Fibroblast of skin of scalp (primary cell): ENCODE measurements around the gene FZD2.
"Not testable (repeated sequence)": the region's sequence is repeated elsewhere in the genome, so short reads cannot be mapped to it uniquely, and the experiment has no call there.

Source experiments
- DNase-seq: peaks from one replicate; pipeline ENCODE4 v3.0.0-alpha.2; 2013

Gene FZD2

DNA sequence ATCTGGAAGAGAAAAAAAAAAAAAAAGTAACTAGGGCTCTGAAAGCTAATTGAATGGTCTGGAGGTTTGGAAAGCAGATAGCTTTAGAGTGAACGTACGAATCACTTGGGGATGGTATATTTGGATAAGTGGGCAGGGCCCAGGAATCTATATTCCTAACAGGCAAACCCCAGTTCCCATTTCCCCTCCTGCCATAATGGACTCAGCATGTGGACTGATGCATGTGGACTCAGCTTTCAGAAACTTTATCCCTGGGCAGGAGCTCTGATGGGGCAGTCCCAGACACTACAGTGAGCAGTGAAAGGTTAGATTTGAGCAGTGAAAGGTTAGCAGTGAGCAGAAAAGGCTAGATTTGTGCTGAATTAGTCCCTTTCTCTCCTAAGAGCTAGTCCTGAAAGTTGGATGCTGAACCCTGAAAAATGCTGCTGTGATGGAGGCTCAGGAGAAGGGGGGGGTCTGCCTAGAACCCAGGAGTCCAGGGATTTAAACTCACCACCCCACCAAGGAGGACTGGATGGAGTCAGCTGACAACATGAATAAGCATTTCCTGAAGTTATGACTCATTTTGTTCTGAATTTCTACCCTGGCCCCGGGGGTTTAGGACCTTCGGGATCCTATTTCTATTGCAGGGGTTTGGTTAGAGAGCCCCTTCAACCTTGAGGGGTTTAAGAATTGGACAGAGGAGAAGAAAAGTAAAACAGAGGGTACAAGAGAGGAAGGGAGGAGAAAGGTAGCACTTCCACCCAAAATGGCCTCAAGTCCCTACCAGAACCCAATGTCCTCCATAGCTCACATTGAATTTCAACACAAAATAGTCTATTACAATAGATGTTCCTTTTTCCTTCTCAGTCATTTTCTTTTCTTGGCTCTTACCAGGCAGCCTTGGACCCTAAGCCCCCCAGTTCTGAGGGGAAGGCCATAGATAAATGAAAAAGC lies 10.3 kb upstream of the FZD2 start:
- peak; percentile 82 for DNase-seq

DNA sequence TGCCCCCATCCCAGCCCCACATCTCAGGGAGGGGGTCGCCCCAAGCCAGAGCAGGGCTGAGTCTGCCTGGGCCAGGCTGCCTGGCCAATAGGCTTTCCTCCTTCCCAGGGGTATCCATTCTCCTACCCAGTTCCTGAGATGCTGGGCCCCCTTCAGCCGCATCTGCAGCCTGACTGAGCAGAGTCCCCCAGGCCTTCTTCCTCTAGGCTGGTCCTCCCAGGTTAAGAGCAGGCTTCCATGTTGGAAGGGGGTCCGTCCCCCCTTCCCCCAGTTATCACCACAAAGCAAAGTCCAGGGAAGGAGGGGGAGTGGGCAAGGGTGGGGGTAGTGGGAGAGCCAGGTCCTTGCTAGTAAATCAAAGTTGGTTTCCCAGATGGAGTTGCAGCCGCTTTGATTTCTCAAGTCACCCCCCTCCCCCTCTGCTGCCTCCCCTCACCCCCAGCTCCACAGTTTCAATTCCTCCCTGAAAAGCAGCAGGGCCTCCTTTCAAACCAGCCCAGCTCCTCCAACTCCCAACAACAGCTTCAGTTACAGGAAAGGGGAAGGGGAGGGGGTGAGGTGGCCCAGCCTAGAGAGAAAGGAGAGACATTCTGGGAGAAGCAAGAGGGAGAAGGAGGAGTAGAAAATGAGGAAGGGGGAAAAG lies 9.5 kb upstream of the FZD2 start:
- peak; percentile 85 for DNase-seq

DNA sequence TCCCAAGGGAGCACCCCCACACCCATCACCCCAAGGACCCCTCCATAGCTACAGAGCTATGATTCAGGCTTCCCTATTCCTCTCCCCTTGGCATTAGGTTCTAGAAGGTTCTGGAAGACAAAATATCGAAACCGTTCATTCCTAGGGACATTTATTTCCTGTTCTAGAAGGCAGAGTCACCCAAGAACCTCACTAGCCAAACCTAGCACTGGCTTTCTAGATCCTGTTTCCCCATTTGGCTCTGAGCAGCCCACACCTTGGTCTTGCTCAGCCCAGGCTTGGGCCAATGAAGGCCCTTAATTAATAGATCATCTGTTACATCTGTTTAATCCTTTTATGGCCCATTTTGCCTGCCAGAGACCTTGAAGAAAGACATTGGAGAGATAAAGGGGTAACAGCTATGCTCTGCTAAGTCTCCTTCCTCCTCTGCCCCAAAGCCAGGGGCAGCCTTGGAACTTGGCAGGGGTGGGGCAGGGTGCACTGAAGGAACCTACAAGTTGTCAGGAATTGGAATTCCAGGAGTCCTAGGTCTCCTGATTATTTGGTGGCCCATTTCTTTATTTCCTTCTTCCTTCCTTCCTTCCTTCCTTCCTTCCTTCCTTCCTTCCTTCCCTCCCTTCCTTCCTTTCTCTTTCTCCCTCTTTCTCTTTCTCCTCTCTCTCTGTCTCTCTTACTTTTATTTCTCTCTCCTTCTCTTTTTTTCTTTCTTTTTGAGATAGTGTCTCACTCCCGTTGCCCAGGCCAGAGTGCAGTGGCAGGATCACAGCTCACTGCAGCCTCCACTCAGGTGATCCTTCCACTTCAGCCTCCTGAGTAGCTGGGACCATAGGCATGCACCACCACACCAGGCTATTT lies 8.7 kb upstream of the FZD2 start:
- no peak for DNase-seq

DNA sequence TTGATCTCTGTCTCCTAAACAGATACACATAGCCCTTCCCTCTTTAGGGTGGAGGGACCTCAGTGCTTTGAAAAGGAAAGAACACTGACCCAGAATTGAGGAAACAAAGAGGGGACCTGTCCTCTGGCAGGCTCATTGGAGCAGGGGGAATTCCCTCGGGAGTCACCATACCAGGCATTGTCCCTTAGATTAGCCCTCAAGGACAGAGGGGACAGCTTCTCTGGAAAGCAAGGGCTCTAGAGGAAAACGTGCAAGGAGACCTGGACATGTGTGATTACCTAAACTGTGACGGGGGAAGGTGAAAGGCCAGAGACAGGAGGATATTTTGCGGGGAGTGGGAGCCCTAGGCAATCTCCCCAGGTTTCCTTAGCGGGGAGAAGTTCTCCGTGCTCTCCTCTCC lies 7.6 kb upstream of the FZD2 start:
- no peak for DNase-seq

DNA sequence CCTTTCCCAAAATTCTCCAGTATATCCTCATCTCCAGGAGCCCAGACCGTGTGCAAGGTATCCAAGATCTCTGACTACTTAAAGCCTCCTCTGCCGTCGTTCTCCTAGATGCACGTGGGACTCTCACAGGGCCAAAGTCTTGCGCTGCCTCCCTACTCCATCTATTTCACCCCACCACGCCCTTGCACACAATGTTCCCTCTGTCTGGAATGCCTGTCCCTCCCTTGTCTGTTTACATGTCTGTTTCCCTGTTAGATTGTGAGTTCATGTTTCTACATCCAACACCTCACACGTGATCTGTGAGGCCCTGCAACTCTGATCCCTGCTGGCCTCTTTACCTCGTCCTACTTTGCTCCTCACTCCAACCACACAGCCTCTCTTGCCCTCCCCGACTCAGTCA lies 4.9 kb upstream of the FZD2 start:
- DNase-seq, result no peak

DNA sequence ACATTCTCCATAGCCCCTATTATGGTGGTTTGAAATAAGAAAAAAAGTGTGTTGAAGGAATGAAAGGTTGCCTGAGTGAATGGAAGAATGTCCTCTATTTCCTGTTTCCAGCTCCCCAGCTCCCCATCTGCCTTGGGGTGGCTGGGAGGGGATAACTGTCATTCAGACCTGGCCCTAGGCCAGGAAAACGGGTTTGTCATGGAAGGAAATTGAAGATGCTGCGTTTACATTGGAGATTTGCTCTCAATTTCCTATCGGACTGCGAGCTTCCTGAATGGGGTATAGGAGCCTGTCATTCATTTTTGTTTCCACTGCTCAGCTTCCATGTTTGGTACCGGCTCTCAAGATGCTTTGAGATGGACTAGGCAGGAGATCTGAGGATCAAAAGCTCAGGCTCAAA lies 2.2 kb upstream of the FZD2 start:
- DNase-seq, result peak; percentile 70

DNA sequence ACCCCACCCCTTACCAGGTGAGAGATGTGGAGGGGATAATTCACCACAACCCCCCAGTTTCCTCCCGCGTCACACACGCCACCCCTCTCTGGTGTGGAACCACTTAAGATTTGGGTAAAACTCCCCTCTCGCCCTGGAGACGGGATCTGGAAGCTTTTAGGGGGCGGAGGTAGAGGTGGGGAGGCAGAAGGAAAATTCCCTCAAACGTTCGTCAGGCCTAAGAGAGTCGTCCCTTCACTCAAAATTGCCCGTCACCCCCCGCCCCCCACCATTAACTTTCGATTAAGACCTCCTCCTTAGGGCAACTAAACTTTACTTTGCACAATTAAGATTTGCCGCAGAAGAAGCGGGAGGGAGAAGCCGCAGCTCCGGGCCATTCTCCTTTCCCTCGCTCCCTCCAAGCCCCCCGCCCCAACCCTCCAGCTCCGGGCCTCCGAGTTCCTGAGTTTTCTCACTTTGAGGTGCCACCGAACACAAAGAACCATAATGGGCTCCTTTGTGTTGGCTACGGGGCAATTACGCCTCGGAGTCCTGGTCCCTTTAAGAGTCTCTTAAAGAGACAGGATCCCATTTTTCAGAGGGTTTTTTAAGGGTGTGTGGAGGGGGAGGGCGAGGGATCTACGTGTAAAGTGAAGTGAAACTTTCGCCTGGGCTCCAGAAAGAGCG lies 985 bp upstream of the FZD2 start:
- DNase-seq, result peak; percentile 79

DNA sequence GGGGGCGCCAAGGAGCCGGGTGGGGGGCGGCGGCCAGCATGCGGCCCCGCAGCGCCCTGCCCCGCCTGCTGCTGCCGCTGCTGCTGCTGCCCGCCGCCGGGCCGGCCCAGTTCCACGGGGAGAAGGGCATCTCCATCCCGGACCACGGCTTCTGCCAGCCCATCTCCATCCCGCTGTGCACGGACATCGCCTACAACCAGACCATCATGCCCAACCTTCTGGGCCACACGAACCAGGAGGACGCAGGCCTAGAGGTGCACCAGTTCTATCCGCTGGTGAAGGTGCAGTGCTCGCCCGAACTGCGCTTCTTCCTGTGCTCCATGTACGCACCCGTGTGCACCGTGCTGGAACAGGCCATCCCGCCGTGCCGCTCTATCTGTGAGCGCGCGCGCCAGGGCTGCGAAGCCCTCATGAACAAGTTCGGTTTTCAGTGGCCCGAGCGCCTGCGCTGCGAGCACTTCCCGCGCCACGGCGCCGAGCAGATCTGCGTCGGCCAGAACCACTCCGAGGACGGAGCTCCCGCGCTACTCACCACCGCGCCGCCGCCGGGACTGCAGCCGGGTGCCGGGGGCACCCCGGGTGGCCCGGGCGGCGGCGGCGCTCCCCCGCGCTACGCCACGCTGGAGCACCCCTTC lies 484 bp downstream of the FZD2 start:
- DNase-seq, result peak; percentile 65

DNA sequence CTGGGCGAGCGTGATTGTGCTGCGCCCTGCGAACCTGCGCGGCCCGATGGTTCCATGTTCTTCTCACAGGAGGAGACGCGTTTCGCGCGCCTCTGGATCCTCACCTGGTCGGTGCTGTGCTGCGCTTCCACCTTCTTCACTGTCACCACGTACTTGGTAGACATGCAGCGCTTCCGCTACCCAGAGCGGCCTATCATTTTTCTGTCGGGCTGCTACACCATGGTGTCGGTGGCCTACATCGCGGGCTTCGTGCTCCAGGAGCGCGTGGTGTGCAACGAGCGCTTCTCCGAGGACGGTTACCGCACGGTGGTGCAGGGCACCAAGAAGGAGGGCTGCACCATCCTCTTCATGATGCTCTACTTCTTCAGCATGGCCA lies 1.0 kb downstream of the FZD2 start:
- DNase-seq, result peak; percentile 37

DNA sequence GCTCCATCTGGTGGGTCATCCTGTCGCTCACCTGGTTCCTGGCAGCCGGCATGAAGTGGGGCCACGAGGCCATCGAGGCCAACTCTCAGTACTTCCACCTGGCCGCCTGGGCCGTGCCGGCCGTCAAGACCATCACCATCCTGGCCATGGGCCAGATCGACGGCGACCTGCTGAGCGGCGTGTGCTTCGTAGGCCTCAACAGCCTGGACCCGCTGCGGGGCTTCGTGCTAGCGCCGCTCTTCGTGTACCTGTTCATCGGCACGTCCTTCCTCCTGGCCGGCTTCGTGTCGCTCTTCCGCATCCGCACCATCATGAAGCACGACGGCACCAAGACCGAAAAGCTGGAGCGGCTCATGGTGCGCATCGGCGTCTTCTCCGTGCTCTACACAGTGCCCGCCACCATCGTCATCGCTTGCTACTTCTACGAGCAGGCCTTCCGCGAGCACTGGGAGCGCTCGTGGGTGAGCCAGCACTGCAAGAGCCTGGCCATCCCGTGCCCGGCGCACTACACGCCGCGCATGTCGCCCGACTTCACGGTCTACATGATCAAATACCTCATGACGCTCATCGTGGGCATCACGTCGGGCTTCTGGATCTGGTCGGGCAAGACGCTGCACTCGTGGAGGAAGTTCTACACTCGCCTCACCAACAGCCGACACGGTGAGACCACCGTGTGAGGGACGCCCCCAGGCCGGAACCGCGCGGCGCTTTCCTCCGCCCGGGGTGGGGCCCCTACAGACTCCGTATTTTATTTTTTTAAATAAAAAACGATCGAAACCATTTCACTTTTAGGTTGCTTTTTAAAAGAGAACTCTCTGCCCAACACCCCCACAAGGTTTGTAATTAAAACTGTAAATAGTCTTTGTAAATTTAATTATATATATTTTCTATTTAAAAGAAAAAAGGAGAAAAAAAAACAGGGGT lies 1.7 kb downstream of the FZD2 start:
- DNase-seq, result peak; percentile 58

DNA sequence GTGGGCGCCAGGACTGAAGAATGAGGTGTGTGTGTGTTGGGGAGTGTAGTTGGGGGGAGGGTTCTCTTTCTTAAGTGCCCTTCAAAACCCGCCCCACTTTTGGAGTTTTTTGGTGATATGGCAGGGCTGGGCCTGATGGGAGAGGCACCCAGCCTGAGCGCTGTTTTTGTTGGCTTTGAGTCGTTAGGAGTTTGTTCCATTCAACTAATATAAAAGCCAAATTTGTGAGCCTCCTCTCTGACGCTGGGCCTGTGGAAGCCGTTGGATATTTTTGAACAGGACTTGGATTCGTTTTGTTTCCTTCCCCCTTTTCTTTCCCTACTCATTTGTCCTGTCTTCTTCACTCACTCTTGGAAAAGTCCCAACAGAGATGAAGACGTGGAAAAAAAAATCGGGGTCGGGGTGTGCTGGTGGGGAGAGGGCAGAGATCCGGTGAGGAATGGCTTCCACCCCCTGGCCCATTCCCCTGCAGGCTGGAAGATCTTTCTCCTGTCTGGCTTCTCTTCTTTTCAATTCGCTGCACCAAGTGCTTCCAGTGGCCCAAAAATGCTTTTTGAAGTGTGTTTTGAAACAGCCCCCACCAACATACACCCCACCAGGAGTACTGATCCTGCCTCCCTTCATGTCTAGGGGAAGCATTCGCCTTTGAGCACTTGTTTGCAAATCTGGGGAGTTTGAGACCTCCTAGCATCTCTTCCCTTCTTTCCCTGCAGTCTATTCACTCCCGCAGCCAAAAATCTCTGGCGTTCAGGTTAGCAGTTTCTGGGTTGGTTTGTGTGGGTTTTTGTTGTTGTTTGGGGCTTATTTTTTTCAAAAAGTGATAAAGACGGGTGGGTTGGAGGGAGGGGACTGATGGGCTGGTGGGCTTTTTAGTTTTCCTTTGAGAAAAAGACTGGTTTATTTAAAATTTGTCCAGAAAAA lies 2.6 kb downstream of the FZD2 start:
- peak; percentile 35 for DNase-seq

DNA sequence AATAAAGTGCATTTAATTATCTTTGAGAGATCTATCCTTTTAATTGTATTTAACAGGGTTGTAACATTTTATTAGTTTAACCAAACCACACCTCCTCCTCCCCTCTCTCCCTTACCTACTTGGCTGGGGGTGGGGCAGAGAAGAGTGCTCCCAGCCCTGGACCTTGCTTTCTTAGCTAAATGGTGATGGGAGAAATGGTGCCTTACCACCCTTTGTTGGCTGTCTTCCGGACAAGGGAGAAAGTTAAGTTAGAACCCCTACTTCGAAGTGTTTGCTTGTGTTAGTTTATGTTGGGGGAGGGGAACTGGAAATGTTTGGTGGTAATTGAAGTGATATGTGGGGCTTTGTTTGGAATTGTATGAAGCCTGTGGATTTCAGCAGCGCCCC lies 3.9 kb downstream of the FZD2 start:
- DNase-seq, result no peak

DNA sequence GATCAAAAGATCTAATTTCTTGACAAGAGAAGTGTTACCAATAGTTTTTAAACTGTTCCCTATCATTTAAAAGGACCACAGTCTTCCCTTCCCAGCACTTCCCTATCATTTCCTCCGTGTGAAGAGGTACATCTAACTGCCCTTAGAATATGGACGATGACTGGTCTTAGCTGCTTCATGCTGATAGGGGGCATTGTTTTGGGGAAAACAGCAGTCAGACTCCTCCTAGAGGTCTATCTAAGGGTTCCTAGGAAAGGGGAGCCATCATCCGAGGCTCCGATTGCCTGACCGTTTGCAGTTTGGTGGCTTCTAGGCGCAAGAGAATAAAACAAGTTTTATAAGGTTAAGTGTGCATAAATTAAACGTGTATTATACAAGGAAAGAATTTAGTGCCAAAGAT lies 7.1 kb downstream of the FZD2 start:
- no peak for DNase-seq

DNA sequence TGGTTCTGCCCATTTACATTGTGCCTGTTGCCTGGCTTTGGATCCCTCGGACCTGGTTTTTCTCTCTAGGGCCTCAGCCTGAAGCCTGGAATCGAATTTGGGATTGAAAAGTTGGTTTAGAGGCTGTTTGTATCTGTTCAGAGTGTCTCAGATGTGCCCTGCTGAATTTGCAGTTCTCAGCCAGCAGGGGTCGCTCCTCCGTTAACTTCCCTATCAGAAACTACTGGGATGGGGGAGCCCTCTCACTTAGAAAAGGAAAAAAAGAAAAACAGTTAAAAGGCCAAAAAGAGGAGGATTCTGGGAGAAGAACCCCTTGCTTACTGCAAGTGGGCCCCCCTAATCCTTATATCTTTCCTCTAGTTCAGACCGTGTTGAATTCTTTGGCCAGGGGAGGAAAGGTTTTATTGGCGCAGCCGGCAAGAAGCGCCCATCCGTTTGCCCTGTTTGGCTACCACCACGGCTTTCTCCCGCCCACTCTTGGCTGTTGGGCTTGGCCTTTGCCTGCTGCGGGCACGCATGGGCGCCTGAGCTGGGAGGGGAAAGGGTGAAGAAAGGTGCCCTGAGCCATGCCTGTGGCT lies 8.7 kb downstream of the FZD2 start:
- DNase-seq, result no peak

DNA sequence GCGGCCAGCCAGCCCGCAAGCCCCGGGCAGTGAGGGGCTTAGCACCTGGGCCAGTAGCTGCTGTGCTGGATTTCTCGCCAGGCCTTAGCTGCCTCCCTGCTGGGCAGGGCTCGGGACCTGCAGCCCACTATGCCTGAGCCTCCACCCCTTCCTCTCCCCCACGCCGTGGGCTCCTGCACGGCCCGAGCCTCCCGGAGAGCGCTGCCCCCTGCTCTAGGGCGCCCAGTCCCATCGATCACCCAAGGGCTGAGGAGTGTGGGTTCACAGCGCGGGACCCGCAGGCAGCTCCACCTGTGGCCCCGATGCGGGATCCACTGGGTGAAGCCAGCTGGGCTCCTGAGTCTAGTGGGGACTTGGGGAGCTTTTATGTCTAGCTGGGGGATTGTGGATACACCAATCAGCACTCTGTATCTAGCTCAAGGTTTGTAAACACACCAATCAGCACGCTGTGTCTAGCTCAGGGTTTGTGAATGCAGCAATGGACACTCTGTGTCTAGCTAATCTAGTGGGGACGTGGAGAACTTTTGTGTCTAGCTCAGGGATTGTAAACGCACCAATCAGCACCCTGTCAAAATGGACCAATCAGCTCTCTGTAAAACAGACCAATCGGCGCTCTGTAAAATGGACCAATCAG lies 11.1 kb downstream of the FZD2 start:
- not testable (repeated sequence) for DNase-seq

DNA sequence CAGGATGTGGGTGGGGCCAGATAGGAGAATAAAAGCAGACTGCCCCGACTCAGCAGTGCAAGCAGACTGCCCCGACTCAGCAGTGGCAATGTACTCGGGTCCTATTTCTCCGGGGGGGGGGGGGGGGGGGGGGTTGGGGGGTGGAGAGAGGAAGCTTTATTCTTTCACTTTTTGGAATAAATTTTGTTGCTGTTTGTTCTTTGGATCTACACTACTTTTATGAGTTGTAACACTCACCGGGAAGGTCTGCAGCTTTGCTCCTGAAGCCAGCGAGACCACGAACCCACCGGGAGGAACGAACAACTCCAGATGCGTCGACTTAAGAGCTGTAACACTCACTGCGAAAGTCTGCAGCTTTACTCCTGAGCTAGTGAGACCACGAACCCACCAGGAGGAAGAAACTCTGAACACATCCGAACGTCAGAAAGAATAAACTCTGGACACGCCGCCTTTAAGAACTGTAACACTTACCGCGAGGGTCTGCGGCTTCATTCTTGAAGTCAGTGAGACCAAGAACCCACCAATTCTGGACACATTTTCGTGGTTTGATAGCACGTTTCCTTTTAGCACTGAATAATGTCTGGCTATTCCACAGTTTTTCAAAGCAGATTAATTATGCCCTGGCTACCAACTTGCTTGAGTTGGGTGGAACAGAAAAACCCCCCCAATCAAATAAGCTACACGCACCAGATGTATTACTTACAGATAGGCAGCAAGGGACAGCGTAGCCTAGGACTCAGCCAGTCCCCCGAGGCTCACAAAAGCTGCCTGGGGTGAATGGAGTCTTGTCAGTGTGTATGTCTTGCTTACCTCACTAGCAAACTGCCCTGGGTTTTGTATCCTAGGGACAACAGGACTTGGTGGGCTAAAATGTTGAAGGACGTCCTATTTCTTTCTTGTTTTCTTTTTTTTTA lies 11.9 kb downstream of the FZD2 start:
- DNase-seq, result peak; percentile 62

DNA sequence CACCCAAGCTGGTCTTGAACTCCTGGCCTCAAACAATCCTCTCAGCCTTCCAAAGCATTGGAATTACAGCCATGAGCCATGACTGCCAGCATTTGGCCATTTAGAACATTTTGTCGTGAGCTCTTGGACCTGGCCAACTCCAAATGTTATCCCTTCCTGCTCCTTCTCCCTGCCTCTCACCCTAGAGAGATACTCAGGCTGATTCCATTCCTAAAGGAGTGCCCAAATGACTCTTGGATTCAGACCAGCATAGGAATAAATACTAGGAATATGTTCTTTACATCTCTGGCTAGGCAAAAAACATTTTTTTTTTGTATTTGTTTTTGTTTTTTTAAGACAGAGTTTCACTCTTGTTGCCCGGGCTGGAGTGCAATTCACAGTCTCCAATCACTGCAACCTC lies 15.5 kb downstream of the FZD2 start:
- no peak for DNase-seq

DNA sequence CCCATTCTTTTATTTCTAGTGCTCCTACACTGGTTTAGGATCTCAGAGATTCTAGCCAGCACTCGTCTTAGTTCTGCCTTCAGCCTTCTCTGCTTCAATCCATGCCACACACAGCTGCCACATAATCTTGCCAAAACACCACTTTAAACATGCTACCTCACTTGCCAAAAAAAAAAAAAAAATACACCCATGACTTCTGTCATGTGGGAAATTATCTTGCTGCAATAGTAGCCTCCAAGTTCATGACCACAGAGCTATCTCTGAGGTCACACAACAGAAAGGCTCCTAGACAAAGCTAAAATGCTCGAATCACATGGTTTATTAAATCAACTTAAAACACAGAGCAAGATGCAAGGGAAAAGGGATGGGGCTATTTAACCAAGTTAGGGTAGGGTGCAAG lies 18.1 kb downstream of the FZD2 start:
- no peak for DNase-seq
